Suppressor macrophage treated with lipopolysaccharide for 1 hour (primary cell): ENCODE data around the gene SLC41A3.
A peak's percentile ranks its signal among the peaks of the same experiment; 100 is the strongest.
"Not testable (repeated sequence)": the region's sequence is repeated elsewhere in the genome, so short reads cannot be mapped to it uniquely, and the experiment has no call there.

ENCODE experiments used
- DNase-seq, 3 donors: peaks; one replicate each; pipeline ENCODE4 v3.0.0-alpha.2; 2020 to 2022

Gene SLC41A3

DNA sequence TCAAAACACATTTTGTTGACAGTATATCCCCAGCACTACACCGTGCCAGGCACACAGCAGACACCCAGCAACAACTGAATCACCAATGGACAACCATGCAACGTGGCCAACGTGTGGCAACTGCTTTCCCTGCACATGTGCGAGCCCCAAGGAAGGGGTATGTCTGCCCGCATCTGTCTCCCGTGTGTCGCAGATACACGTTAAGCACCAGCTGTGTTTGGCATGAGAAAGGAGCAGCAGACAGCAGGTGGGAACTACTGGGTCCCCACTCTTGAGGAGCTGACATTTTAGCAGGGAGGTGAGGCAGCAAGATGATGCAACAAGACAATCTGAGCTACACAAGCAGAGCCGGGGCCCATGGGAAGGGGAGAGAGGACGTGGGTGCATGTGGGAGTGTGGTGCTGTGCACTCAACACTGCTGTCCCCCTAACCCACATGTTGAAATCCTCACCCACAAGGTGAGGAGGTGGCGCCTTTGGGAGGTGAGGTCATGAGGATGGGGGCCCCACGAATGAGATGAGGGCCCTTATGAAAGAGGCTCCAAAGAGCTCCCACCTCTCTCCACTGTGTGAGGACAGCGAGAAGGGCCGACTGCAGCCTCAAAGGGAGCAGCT, 58.7 kb downstream of the SLC41A3 start:
- DNase-seq, result no peak

DNA sequence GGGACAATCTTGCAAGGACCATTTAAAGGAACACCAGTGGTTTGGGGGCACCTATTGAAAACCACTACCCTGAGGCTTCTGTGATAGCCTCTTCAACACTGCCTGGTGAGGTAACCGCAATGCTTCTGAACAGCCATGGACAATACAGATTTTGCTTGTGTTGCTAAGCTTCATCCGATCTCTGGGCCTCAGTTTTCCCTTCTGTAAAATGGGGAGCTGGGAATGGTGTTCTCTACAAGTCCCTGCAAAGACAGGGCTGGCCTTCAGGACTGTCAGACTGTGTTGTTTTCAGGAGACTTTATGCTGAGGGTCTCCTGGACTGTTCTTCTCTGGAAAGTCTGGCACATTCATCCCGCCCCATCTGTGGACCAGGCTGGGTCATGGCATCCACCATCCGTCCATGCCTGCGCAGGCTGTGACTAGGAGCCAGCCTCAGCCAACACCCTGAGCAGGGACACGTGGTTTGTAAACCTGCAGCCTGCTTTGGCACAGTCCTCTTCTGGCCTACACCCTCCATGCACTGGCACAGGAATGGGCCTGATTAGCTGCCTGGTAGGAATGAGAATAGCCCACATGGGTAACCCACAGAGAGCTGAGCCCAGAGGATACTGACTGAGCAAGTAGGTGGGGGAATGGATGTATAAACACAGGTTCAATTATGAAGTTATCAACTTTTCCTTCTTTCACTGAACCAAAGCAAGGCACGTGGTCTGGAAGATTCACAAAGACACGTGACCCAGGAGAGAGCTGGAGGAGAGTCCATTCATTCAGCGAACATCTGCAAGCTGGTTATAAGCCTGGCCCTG, 59.7 kb downstream of the SLC41A3 start:
- DNase-seq, result no peak

DNA sequence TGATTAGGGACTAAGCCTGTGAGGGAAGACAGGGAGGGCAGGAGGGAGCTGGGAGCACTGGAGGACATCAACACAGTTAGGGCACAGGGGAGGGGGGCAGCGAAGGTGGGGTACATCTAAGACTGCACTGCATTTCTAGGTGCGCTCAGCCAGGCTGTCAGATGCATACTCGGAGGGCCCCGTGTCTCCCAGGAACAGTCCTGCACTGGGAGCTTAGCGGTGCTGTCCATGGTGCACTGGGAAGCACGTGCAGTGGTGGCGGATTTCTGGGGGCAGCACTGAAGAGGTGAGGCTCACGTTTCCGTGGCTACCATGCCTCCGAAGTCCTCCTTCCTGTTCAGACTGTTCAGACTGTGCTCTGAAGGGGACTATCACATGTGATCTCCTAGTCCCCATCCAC, 60.5 kb downstream of the SLC41A3 start:
- no peak for DNase-seq

DNA sequence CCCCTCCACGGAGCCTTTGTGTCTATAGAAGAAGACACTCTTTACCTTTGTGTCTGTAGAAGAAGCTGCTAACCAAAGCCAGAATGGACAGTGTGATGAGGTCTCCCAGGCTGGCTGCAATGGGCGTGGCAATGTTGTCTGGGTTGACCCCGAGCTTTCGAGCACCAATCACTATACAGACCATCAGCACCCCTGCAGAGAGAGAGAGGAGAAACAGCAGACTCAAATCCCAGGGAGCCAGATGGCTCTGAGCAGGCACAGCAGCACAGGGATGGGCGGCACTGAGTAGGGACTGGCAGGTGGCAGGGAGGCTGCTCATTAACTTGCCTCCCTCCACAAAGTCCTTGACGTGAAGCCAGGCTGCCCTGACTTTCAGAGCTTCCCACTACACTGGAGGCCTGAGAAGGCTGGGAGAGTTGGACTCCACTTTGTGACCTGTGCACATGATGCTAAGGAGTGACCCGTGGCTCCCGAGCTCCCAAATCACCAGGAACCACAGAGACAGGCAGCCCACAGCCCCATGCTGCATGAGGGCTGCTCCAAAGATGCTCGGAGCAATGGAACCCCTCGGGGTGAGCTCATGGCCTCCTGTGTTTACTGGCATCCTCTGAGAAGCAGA, 61.1 kb downstream of the SLC41A3 start:
- no peak for DNase-seq

DNA sequence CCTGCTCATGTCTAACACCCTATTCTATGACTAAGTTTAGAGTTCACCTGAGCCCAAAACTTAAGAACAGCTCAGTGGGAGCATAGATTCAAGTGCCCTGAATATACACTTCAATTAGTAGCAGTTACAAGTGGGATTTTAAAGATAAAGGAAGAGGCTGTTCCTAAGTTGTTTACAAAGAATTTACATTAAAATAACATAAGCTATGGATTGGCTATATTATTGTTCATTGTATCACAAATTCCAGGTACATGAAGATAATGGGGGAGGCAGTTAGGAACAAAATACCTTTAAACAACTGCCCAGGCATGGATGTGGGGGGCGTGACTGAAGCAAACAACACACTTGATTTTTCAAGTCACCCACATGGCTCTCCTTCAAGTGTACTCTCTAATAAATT, 62.2 kb downstream of the SLC41A3 start:
- DNase-seq, result no peak

DNA sequence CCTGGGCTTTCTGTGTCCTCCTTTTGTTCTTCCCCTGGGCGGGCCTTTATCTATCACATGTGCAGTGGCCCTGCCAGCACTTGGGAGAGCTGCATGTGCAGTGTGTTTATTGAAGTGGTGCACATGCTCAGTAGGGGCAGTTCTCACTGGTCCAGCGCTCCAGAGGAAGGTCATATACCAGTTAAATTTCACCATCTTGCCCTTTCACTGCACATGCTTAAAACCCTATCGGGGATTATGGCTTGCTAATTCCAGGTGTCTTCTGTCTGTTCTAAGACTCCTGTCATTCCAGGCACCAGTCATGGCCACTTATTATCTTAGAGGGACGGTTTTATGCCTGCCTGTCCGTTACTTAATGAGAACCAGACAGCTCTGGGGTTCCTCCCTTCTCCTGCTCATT, 62.7 kb downstream of the SLC41A3 start:
- no peak for DNase-seq

DNA sequence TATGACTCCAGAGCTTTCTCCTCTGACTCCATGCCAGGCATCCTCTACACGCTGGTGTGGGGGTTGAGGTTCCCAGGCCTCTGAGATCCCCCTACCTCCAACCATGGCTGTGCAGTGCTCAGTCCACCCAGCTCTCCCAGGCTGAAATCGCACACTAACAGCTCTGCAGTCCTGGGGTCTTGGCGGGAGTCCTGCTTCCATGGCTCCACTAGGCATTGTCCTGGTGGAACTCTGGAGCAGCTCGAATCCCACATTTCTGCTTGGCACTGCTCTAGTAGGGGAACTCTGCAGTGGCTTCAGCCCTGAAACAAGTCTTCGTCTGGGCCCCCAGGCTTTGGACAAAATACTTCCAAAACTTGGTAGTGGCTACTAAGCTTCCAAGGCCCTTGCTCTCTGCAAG, 64.2 kb downstream of the SLC41A3 start:
- no peak for DNase-seq

DNA sequence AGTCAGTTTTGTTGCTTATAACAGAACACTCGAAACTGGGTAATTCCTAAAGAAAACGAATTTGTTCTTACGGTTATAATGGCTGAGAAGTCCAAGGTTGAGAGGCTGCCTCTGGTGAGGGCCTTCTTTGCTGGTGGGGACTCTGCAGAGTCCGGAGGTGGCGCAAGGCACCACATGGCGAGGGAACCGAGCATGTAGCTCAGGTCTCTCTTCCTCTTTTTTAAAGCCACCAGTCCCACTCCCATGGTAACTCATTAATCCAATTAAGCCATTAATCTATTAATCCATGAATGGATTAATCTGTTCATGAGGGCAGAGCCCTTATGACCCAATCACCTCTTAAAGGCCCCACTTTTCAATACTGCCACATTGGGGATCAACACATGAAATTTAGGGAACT, 64.9 kb downstream of the SLC41A3 start:
- no peak for DNase-seq

DNA sequence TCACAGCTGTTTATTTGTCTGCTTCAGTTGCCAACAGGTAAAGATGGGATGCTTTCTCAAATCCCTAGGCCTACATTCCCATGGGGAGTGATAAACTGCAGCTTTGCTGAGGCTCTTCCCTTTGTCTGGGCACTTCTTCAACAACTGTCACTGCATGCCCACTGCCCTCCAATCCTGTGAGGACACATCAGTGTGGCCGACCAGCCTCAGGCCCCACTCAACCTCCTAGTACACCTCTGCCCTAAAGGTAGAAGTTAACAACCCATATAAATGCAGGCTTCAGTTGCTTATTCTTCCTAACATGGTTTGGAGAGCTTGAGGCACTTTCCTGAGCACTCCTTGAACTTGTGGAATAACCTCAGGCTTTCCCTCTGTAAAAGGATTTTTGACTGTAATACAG, 65.4 kb downstream of the SLC41A3 start:
- no peak for DNase-seq

DNA sequence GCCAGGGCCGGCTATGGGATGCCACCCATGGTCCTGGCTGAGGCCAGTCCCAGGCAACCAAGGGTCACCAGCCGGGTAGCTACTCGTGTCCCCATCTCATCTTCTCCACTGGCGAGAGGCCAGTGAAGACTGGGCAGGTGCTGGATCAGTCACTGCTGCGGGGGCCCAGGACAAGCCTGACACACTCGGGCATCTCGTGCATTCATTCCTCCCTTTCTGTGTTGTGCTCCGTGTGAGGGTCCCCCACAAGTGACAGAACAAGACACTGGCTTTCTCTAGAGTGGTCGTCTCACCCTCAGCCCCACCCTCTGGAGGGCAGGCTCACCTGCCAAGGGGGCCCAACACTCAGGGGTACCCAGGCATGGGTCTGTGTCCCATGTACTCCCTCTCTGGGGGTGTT, 66.6 kb downstream of the SLC41A3 start:
- DNase-seq, result no peak

DNA sequence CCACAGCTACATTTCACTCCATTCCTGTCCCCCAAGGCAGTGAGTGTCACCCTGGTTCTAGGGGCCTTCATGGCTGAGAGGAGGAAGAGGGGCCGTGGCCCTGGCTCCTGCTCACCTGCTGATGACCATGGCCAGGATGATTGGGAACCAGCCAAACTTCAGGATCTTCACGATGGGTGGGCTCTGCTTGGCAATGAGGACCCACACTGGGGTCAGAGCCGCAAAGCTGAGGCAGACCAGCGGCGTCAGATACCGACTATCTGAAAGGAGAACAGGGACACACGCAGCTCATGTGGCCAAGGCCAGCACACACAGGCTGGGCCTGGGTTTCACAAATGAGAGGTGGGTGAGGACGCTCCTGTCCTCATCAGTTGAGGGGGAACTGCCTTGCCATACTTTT, 67.3 kb downstream of the SLC41A3 start:
- no peak for DNase-seq

DNA sequence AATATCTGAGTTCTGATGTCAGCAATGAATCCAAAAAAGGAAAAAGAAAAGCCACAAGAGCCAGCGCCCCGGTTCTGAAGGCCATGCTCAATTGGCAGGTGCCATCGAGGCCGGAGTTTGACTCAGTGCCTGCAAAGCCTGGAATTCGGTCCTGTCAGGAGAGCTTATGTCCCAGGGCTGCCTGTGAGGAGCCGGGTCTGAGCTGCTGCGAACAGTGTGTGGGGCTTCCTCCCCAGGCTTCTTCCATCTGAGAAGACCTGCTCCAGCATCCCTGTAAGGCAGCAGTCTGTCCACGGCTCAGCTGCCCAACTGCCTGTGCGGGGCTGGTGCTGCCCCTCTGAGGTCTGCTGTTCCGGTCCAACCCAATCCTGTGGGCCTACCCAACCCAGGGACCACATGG, 68.8 kb downstream of the SLC41A3 start:
- DNase-seq, result no peak

DNA sequence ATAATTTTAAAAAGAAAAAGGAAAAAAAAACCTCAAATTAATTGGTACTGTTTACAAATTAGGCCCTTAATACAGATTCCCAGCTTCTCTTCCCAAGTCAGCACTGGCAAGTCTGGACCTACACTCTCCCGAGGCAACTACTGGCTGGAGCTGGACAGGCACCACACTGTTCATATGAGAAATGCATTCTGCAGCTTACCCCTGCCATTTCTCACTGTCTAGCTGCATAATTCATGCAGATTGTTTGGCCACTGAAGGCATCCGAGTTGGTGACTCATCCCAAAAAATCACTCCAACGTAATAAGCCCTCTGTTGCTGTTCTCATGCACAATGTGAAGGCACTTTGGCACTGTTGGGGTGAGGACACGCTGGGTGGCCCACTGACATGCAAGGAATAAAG, 69.7 kb downstream of the SLC41A3 start:
- no peak for DNase-seq

DNA sequence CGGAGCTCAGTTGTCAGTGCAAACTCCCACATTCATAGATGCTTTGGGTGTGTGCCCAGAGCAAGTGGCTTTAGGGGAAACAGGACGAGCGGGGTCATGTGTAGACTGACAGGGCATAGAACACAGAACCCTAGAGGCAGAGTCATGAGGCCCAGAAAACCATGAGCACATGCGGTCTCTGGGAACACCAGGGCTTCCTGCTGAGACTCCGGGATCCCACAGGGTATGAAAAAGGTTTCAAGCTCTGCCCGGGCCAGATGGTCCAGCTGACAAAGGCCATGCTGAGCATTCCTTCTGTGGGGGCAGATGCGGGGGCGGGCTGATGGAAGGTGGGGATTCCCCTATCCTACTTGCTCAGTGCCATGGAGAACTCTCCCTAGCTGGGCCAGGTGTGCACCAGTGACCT, 70.2 kb downstream of the SLC41A3 start:
- no peak for DNase-seq

DNA sequence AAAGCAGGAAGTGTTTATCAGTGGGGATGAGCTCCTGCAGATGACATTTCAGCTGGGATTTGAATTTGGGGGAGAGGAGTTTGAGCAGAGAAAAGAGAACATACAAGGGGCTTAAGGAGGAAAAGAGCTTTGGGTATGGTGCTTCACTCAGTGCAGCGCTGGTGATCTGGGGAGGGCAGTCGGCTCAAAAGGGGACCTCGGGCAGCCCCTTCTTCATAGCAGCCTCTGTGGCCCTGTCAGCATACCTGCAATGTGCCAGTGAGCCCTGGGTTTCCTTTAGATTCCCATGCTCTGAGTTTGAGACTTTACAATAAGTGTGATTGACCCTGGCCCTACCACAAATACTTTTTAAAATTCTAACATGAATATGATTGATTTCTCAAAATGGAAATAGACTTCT, 74.7 kb downstream of the SLC41A3 start:
- DNase-seq, result no peak

DNA sequence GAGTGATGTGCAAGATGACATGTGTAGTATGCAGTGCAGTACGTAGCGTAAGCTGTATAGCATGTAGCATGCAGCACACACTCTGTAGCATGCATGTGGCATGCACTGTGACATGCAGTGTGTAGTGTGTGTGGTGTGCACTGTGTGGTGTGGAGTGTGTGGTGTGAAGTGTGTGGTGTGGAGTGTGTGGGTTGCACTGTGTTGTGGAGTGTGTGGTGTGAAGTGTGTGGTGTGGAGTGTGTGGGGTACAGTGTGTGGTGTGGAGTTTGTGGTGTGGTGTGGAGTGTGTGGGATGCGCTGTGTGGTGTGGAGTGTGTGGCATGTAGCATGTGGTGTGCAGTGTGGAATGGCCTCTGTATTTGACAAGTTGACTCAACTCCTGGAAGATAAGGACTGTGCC, 75.7 kb downstream of the SLC41A3 start:
- no peak for DNase-seq

DNA sequence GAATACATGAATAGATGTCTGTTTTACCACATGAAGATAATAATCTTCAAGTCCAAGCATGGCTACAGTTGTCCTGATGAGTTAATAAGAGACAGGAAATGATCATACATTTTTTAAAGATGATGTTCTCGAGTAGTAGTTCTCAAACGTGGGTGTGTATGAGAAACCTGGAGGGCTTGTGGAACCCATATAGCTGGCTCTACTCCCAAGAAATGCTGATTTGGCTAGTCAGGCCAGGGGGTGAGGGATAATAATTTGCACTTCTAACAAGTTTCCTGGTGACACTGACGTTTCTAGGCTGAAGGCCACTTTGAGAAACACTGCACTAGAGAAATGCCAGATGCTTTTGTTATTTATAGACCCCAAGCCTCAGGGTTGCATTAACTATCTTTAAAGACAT, 78.0 kb downstream of the SLC41A3 start:
- DNase-seq, result no peak

DNA sequence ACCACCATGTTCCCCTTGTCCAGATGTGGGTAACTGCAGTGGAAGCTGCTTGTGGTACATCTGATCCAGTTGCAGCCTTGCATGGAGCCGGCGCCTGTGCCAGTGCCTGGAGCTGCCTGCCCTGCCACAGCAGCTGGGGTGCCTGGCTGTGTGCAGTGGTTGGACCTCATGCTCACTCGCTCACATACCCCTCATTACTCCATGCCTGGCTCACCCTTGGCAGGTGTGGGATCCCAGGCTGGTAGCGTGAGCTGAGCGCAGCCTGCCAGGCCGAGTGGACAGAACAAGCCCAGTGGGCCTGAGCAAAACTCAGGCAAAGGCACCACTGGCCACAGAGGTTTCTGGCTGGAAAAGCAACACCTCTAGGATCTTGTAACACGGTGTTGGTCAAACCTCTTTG, 79.2 kb downstream of the SLC41A3 start:
- DNase-seq, result no peak

DNA sequence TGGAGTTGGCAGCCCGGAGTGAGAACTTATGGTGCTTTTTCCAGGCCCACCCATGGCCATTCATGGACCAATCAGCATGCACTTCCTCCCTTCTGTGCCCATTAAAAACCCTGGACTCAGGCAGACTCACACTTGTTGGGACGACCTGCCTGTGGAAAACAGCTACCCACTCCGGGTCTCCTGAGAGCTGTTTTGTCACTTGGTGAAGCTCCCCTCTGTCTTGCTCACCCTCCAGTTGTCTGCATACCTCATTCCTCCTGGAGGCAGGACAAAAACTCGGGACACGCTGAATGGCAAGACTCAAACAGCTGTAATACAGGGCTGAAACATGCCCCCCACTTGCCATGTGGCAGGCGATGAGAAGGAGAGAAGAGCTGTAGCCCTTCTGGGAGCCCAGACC, 79.7 kb downstream of the SLC41A3 start:
- DNase-seq, result no peak

DNA sequence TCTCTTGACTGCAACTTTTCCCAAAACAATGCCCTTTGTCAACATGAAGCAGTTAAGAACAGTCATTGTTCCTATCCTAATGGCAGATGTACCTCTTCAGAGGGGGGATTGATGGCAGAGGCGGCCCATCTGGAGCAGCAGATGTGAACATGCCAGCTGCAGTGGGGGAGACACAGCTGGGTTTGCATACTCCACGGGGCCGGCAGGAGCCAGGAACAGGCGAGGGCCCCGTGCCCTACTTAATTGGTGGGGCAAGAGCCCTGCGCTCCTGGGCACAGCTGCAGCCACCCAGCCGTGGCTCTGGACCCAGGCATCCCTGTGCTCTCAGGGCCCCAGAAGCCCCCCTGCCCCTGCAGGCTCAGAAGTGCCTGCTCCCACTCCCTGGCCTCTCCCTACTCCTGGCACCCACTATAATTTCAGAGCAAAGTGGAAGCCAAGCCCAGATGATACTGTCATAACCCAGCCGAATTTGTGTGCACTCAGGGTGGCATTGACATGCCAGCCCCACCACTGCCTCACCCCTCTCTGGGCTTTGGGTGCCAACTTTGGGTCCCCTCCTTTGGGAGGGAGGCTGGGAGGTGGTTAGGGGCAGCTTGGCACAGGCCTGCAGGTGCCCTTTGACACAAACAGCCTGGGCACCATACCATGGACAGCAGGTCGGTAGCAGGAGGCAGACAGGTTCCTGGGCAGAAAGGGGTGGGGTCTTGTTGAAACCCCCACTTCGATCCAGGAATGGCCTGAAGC, 80.3 kb downstream of the SLC41A3 start:
- no peak for DNase-seq

DNA sequence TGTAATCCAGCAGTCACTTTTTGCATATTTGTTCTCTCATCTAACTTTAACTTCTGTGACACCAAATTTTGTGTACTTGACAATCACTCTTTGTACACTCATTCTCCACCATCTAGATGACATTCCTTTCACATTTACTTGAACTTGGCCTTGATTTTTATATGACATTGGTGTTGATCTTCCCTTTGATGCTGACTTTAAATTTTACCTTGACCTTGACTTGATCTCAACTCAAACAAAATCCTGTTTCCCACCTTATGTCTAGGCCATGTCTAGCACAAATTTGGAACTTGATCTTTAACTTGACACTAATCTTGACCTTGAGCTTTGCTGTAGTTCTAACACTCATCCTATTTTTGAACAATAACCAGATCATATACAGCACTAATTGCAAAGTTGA, 81.7 kb downstream of the SLC41A3 start:
- DNase-seq, result no peak

DNA sequence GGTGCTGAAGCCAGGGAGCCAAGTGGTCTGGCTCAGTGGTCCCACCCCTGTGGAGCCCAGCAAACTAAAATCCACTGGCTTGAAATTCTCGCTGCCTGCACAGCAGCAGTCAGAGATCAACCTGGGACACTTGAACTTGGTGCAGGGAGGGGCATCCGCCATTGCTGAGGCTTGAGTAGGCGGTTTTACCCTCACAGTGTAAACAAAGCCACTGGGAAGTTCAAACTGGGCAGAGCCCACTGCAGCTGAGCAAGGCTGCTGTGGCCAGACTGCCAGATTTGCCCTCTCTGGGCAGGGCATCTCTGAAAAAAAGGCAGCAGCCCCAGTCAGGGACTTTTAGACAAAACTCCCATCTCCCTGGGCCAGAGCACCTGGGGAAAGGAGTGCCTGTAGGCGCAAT, 87.2 kb downstream of the SLC41A3 start:
- DNase-seq, result not testable (repeated sequence)

DNA sequence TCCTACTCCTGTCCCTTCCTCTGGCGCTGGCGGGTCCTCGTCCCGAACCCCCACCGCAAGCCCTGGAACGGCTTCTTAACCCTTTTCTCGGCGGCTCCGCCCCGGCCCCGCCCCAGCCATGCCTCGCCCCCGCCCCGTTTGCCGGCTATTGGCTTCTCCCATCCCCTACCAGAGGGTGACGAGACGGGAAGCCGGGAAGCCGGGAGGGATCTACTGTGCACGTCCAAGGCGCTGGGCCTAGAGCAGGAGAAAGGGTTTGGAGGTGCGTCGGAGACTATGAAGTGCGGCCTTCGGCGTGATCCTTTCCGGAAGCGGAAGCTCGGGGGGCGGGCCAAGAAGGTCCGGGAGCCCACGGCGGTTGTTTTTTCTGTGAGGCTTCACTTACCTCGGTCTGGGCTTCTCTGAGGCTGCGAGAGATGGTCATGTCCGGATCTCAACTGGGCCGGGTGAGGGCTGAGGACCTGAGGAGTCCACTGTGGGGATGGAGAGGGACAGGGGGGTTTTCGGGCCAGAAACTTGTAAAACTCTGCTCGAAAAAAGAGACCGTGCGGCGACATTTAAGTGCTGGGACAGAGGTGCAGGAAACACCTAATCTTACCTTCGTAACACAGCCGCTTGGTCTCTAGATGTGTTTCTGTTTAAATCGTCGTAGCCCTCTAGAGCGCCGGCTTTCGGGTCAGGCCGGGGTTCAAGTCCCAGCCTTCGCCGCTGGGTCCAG, 93.5 kb downstream of the SLC41A3 start:
- peak; percentile 60 to 82 (median 76) for DNase-seq
